ENCODE measurements around the gene GOLIM4.

GOLIM4 gene

GRCh38 chr3:168001244-168001643, 94.5 kb downstream of the GOLIM4 start:
- DNase-seq (ENCODE audit: low read depth in 3 of 3, low spot score in 1 of 3): no peak

GRCh38 chr3:167998253-167998652, 97.5 kb downstream of the GOLIM4 start:
- no peak for DNase-seq (ENCODE audit: low read depth in 3 of 3, low spot score in 1 of 3)

GRCh38 chr3:167996514-167996913, 99.2 kb downstream of the GOLIM4 start:
- DNase-seq (ENCODE audit: low read depth in 3 of 3, low spot score in 1 of 3): no peak

GRCh38 chr3:167992381-167992780, 103.3 kb downstream of the GOLIM4 start:
- DNase-seq (ENCODE audit: low read depth in 3 of 3, low spot score in 1 of 3): no peak

GRCh38 chr3:167991213-167991612, 104.5 kb downstream of the GOLIM4 start:
- no peak for DNase-seq (ENCODE audit: low read depth in 3 of 3, low spot score in 1 of 3)

- DNase-seq (ENCODE audit: low read depth in 3 of 3, low spot score in 1 of 3): no peak
These were observed 105.7 kb downstream of the GOLIM4 start for GRCh38 chr3:167989999-167990398.

- no peak for DNase-seq (ENCODE audit: low read depth in 3 of 3, low spot score in 1 of 3)
These were observed 106.7 kb downstream of the GOLIM4 start for GRCh38 chr3:167989066-167989465.

- DNase-seq (ENCODE audit: low read depth in 3 of 3, low spot score in 1 of 3): no peak
These were observed 112.1 kb downstream of the GOLIM4 start for GRCh38 chr3:167983583-167983982.

- DNase-seq (ENCODE audit: low read depth in 3 of 3, low spot score in 1 of 3): no peak
These were observed 117.2 kb downstream of the GOLIM4 start for GRCh38 chr3:167978486-167978885.

- no peak for DNase-seq (ENCODE audit: low read depth in 3 of 3, low spot score in 1 of 3)
These were observed 117.7 kb downstream of the GOLIM4 start for GRCh38 chr3:167978071-167978470.

- DNase-seq (ENCODE audit: low read depth in 3 of 3, low spot score in 1 of 3): no peak
These were observed 119.0 kb downstream of the GOLIM4 start for GRCh38 chr3:167976516-167977361.

- no peak for DNase-seq (ENCODE audit: low read depth in 3 of 3, low spot score in 1 of 3)
These were observed 121.8 kb downstream of the GOLIM4 start for GRCh38 chr3:167973901-167974300.

GRCh38 chr3:167973046-167973445, 122.7 kb downstream of the GOLIM4 start:
- DNase-seq (ENCODE audit: low read depth in 3 of 3, low spot score in 1 of 3): no peak

- DNase-seq (ENCODE audit: low read depth in 3 of 3, low spot score in 1 of 3): no peak
These were observed 123.2 kb downstream of the GOLIM4 start for GRCh38 chr3:167972502-167972901.

- no peak for DNase-seq (ENCODE audit: low read depth in 3 of 3, low spot score in 1 of 3)
These were observed 126.2 kb downstream of the GOLIM4 start for GRCh38 chr3:167969548-167969947.

GRCh38 chr3:167967257-167968036, 128.3 kb downstream of the GOLIM4 start:
- no peak for DNase-seq (ENCODE audit: low read depth in 3 of 3, low spot score in 1 of 3)

Data from stimulated activated CD4-positive, alpha-beta T cell treated with anti-CD3 and anti-CD28 coated beads, TNF-alpha, amount 100 ng/mL, for 1 hour (primary cell).